SKM-1 (cell line): ENCODE data around the gene DOK7.

ENCODE experiments used
- DNase-seq: peaks from one replicate; lab custom pipeline; 2025; ENCODE audit not compliant: unreplicated experiment; lab: John Stamatoyannopoulos, UW

DOK7 gene

GRCh38 chr4:3462790-3463415 lies at the start of gene DOK7:
TSS of gene DOK7 (plus strand) at chr4:3463306. CDS start at chr4:3463376, 70 bp downstream.
- no peak for DNase-seq

GRCh38 chr4:3413675-3414420 lies 49.3 kb upstream of the DOK7 start:
- DNase-seq: no peak

GRCh38 chr4:3414421-3415279 lies 48.5 kb upstream of the DOK7 start:
- DNase-seq: no peak

GRCh38 chr4:3415471-3416141 lies 47.5 kb upstream of the DOK7 start:
- no peak for DNase-seq

GRCh38 chr4:3416270-3416669 lies 46.8 kb upstream of the DOK7 start:
- DNase-seq: no peak

GRCh38 chr4:3416821-3417221 lies 46.3 kb upstream of the DOK7 start:
- no peak for DNase-seq

GRCh38 chr4:3417448-3417847 lies 45.7 kb upstream of the DOK7 start:
- DNase-seq: no peak

- DNase-seq: no peak
These were observed 44.9 kb upstream of the DOK7 start for GRCh38 chr4:3418029-3418762.

GRCh38 chr4:3419836-3420605 lies 43.1 kb upstream of the DOK7 start:
- DNase-seq: no peak

- no peak for DNase-seq
These were observed 42.5 kb upstream of the DOK7 start for GRCh38 chr4:3420606-3420955.

- DNase-seq: no peak
These were observed 42.1 kb upstream of the DOK7 start for GRCh38 chr4:3420956-3421355.

- no peak for DNase-seq
These were observed 41.6 kb upstream of the DOK7 start for GRCh38 chr4:3421470-3421869.

GRCh38 chr4:3422241-3422801 lies 40.8 kb upstream of the DOK7 start:
- no peak for DNase-seq

GRCh38 chr4:3422808-3423297 lies 40.3 kb upstream of the DOK7 start:
- DNase-seq: no peak

- DNase-seq: no peak
These were observed 39.7 kb upstream of the DOK7 start for GRCh38 chr4:3423406-3423805.

GRCh38 chr4:3423952-3424351 lies 39.2 kb upstream of the DOK7 start:
- DNase-seq: no peak

GRCh38 chr4:3424522-3425095 lies 38.5 kb upstream of the DOK7 start:
- DNase-seq: no peak

- no peak for DNase-seq
These were observed 36.5 kb upstream of the DOK7 start for GRCh38 chr4:3426465-3427133.

GRCh38 chr4:3427134-3427476 lies 36.0 kb upstream of the DOK7 start:
- no peak for DNase-seq
